Measurements from ENCODE around the gene ZBED4.

The ZBED4 gene

GRCh38 chr22:49936973-49937757 lies 83.5 kb downstream of the ZBED4 start:
- DNase-seq = peak; percentile 54 to 81

GRCh38 chr22:49937758-49938564 lies 84.3 kb downstream of the ZBED4 start:
- DNase-seq = peak; percentile 49 to 66

- no peak for DNase-seq
Observed at GRCh38 chr22:49938565-49939136, 85.0 kb downstream of the ZBED4 start.
